Tibial nerve (tissue), 4 donors: Measurements from ENCODE around the gene ITCH. TPM values are rescaled to one million over a fixed set of nuclear protein-coding genes. Genes with fewer than 3 reads are reported as not detected.
"Not testable (repeated sequence)": the region's sequence is repeated elsewhere in the genome, so short reads cannot be mapped to it uniquely, and the experiment has no call there.

Experiments used
- DNase-seq, 2 donors: peaks; one replicate each; pipeline ENCODE4 v3.0.0-alpha.2; 2019; ENCODE audit warnings: low spot score in 2 of 2
- H3K27ac ChIP-seq, 4 donors: fragments of 200-600 bp; sonication (generic) in 3 of 4; one replicate each; pipeline ENCODE4 v1.5.1; 2017 to 2019; ENCODE audit warnings: mild to moderate bottlenecking in 1 of 4
- H3K27me3 ChIP-seq, 2 donors: fragments of 200-600 bp; sonication (generic) in 1 of 2; one replicate each; pipeline versions ENCODE4 v1.5.1 to v1.6.0; 2017 to 2019
- H3K36me3 ChIP-seq, 3 donors: fragments of 200-600 bp; sonication (generic); one replicate each; pipeline ENCODE4 v1.5.1; 2018 to 2019
- H3K4me1 ChIP-seq, 4 donors: fragments of 200-600 bp; sonication (generic) in 3 of 4; one replicate each; pipeline ENCODE4 v1.5.1; 2017 to 2019
- H3K4me3 ChIP-seq, 4 donors: fragments of 200-600 bp; sonication (generic) in 3 of 4; one replicate each; pipeline ENCODE4 v1.5.1; 2017 to 2019; ENCODE audit warnings: mild to moderate bottlenecking in 1 of 4, moderate library complexity in 1 of 4
- H3K9me3 ChIP-seq, 4 donors: fragments of 200-600 bp; sonication (generic) in 3 of 4; one replicate each; pipeline ENCODE4 v1.5.1; 2017 to 2019
- CTCF ChIP-seq, 5 experiments: fragments of 200-600 bp in 3 of 5; fragments of 450-650 bp in 2 of 5; sonication (generic) in 3 of 5; IDR thresholded peaks; one replicate each; pipeline ENCODE4 v1.5.1; 2016 to 2019; ENCODE audit warnings: antibody characterized with exemption in 5 of 5, mild to moderate bottlenecking in 3 of 5, moderate library complexity in 2 of 5
- EP300 ChIP-seq, 2 donors: sonication (generic); formaldehyde crosslinking; IDR thresholded peaks; one replicate each; pipeline ENCODE4 v1.6.1; 2017; ENCODE audit warnings: antibody characterized with exemption in 2 of 2, mild to moderate bottlenecking in 1 of 2
- POLR2A ChIP-seq, 2 donors: fragments of 450-650 bp; IDR thresholded peaks; one replicate each; pipeline ENCODE4 v1.6.1; 2017; ENCODE audit warnings: antibody characterized with exemption in 2 of 2, mild to moderate bottlenecking in 2 of 2, moderate library complexity in 2 of 2
- WGBS, 2 donors: methylation state at CpG; one replicate each; pipeline ENCODE4 v1.1.5; 2018; 5-methylcytosine and 5-hydroxymethylcytosine counted together
- total RNA-seq, 4 donors: library from RNA; depleted of rRNA; stranded (reverse); fragments of >200 nt; gene quantifications; one replicate each; pipeline ENCODE4 v1.1.0, GENCODE V29; 2016

ITCH gene
- total RNA-seq, 4 donors from 2014 or later, result 48.4 to 85.4 (median 62.8) TPM

DNA sequence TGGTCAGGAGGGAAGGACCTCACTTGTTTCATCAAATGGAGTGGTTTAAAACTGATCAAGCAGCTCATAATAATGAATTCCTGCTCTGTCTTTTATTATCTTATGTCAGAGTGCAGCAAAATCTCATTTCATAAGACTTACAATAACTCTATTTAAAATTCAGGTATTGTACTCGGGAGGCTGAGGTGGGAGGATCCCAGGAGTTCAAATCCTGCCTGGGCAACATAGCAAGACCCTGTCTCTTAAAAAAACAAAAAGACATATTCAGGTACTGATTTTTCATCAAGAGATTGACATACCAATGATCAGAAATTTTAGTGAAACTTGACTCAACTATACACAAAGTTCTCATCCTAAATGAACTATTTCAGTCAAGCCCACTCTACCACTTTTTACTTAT is 147.5 kb downstream of the ITCH start:
- Histone ChIP-seq H3K36me3 (peaks cover 0 to 27% (median 0%) of the 10 kb centered on the region in 3 donors), H3K4me3 (no peak overlapping the region), H3K4me1 (peaks cover 0 to 32% (median 7%) of the 10 kb centered on the region in 4 donors), H3K27me3 (no peaks in the 10 kb centered on the region), H3K9me3 (no peaks in the 10 kb centered on the region), H3K27ac (peak overlapping the region in 1 of 4 donors; percentile 64)
- WGBS, 2 donors, result 50 to 55% methylated on average over 1 of the region's 1 CpG
- DNase-seq, result no peak
- no peak for TF ChIP-seq CTCF (IDR thresholded peaks at IDR 0.05)
- TF ChIP-seq EP300 (IDR thresholded peaks at IDR 0.05), result no peak
- TF ChIP-seq POLR2A (IDR thresholded peaks at IDR 0.05), result no peak

- peak overlapping the region in 3 of 4 donors; percentile 13 to 68 (median 42) for H3K27ac ChIP-seq
- TF ChIP-seq POLR2A (IDR thresholded peaks at IDR 0.05), result no peak
- no peak for TF ChIP-seq EP300 (IDR thresholded peaks at IDR 0.05)
- TF ChIP-seq CTCF (IDR thresholded peaks at IDR 0.05), result no peak
- H3K36me3 ChIP-seq, result peaks cover 0 to 18% (median 0%) of the 10 kb centered on the region in 3 donors
- no peaks in the 10 kb centered on the region for H3K27me3 ChIP-seq
- peaks cover 0 to 33% (median 9%) of the 10 kb centered on the region in 4 donors for H3K4me1 ChIP-seq
- H3K9me3 ChIP-seq, result no peaks in the 10 kb centered on the region
- WGBS, 2 donors, result 61 to 67% methylated on average over 3 of the region's 3 CpGs
- DNase-seq, result no peak
- H3K4me3 ChIP-seq, result no peak overlapping the region
Observed at GRCh38 chr20:34511891-34512265, 148.8 kb downstream of the ITCH start.

- no peak for TF ChIP-seq POLR2A (IDR thresholded peaks at IDR 0.05)
- no peak for TF ChIP-seq EP300 (IDR thresholded peaks at IDR 0.05)
- no peak for TF ChIP-seq CTCF (IDR thresholded peaks at IDR 0.05)
- H3K27me3 ChIP-seq, result no peaks in the 10 kb centered on the region
- peaks cover 0 to 18% (median 0%) of the 10 kb centered on the region in 3 donors for H3K36me3 ChIP-seq
- H3K27ac ChIP-seq, result peak overlapping the region in 3 of 4 donors; percentile 13 to 68 (median 42)
- no peak overlapping the region for H3K4me3 ChIP-seq
- 63 to 64% methylated on average over 4 of the region's 4 CpGs for WGBS, 2 donors
- peaks cover 0 to 37% (median 11%) of the 10 kb centered on the region in 4 donors for H3K4me1 ChIP-seq
- no peak for DNase-seq
- no peaks in the 10 kb centered on the region for H3K9me3 ChIP-seq
Observed at GRCh38 chr20:34512266-34512954, 149.3 kb downstream of the ITCH start.

DNA sequence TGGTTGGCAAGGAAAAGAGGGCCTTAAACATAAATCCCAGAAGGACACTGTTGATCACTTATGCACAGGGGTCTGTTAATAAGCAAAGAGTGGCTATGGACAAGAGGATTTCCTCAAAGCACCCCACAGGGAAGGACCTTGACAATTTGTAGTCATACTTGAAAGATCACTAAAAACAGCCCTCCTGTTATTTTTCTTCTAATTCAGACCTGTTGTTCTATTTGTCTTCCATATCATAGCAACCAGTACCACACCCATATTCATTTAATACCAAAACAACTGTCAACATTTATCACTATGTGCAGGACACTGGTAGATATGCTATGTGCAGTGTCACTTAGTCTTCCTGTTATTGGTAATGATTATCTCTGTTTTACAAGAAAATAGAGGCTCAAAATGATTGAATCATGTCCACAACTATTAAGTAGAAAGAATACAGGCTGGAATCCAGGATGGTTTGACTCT is 149.9 kb downstream of the ITCH start:
- H3K4me3 ChIP-seq, result no peak overlapping the region
- no peaks in the 10 kb centered on the region for H3K27me3 ChIP-seq
- no peak for DNase-seq
- H3K9me3 ChIP-seq, result no peaks in the 10 kb centered on the region
- TF ChIP-seq POLR2A (IDR thresholded peaks at IDR 0.05) (no peak), EP300 (IDR thresholded peaks at IDR 0.05) (no peak), CTCF (IDR thresholded peaks at IDR 0.05) (no peak)
- H3K4me1 ChIP-seq, result peaks cover 0 to 40% (median 12%) of the 10 kb centered on the region in 4 donors
- H3K36me3 ChIP-seq, result peaks cover 0 to 13% (median 0%) of the 10 kb centered on the region in 3 donors
- H3K27ac ChIP-seq, result peak overlapping the region in 2 of 4 donors; percentile 42 to 68

DNA sequence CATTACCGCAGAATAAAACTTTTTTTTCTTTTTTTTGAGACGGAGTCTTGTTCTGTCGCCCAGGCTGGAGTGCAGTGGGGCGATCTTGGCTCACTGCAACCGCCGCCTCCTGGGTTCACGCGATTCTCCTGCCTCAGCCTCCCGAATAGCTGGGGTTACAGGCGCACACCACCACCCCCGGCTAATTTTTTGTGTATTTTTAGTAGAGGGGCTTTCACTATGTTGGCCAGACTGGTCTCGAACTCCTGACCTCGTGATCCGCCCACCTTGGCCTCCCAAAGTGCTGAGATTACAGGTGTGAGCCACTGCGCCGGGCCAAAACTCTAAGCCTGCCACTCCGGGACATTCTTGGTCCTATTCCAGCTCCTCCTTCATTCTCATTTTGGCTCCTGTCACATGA is 151.0 kb downstream of the ITCH start:
- H3K4me3 ChIP-seq, DNase-seq, H3K27me3 ChIP-seq, H3K9me3 ChIP-seq, H3K36me3 ChIP-seq: not testable (repeated sequence)
- WGBS, 2 donors, result 91 to 93% methylated on average over 17 of the region's 17 CpGs
- Histone ChIP-seq H3K4me1 (peaks cover 0 to 48% (median 13%) of the 10 kb centered on the region in 4 donors), H3K27ac (peak overlapping the region in 2 of 4 donors; percentile 95 to 97)
